Left ventricle myocardium inferior (tissue), 1 donor: Measurements from ENCODE around the gene KHDC4. TPM values are rescaled to one million over a fixed set of nuclear protein-coding genes. Genes with fewer than 3 reads are reported as not detected.

ENCODE experiments used
- DNase-seq: peaks from one replicate; pipeline ENCODE4 v3.0.0-alpha.2; 2020
- H3K27ac ChIP-seq: fragments of 200-600 bp; replicated peaks from 2 replicates; pipeline ENCODE4 v1.8.0; 2021
- H3K27me3 ChIP-seq: fragments of 200-600 bp; 2 replicates; pipeline ENCODE4 v1.8.0; 2021; ENCODE audit warnings: low read depth
- H3K36me3 ChIP-seq: fragments of 200-600 bp; 2 replicates; pipeline ENCODE4 v1.8.0; 2021
- H3K4me1 ChIP-seq: fragments of 200-600 bp; 2 replicates; pipeline ENCODE4 v1.8.0; 2021
- H3K4me3 ChIP-seq: fragments of 200-600 bp; 2 replicates; pipeline ENCODE4 v1.8.0; 2021; ENCODE audit warnings: mild to moderate bottlenecking, moderate library complexity
- H3K9me3 ChIP-seq: fragments of 200-600 bp; replicated peaks from 2 replicates; pipeline ENCODE4 v1.8.0; 2021
- CTCF ChIP-seq: fragments of 200-600 bp; IDR thresholded peaks from 2 replicates; pipeline ENCODE4 v1.8.0; 2021; ENCODE audit warnings: antibody characterized with exemption, mild to moderate bottlenecking, borderline replicate concordance
- intact Hi-C: fragments of 100-400 bp; cut with micrococcal nuclease; formaldehyde crosslinking; loops from one replicate; pipeline ENCODE4 v1.11.0; 2022
- total RNA-seq: library from RNA; stranded (reverse); fragmentation: NEBNext Ultra II Directional; extraction: Animal tissue kit (Norgen Biotek cat#: 25700); gene quantifications from one replicate; pipeline ENCODE4 v1.2.1, GENCODE V29; 2021
- donor health status: DM: no; HTN: yes; CAD: no; lungs with severe emphysema.

KHDC4 gene
- total RNA-seq, 1 donor from 2014 or later = 21.2 TPM

- no peaks in the 10 kb centered on the region for H3K36me3 ChIP-seq
- DNase-seq = no peak
- intact Hi-C loops = no loop called here
- H3K27ac ChIP-seq = peak overlapping the region; percentile 92
- no peaks in the 10 kb centered on the region for H3K9me3 ChIP-seq
- peak; percentile 81 for TF ChIP-seq CTCF
- H3K27me3 ChIP-seq = no peaks in the 10 kb centered on the region
- H3K4me3 ChIP-seq = no peak overlapping the region
- peaks cover 72% of the 10 kb centered on the region for H3K4me1 ChIP-seq
These were observed 4.0 kb upstream of the KHDC4 start for GRCh38 chr1:155938220-155938627.

- peak overlapping the region; percentile 93 for H3K27ac ChIP-seq
- H3K4me3 ChIP-seq = peak overlapping the region; percentile 94
- peaks cover 28% of the 10 kb centered on the region for H3K36me3 ChIP-seq
- H3K9me3 ChIP-seq = no peaks in the 10 kb centered on the region
- no peaks in the 10 kb centered on the region for H3K27me3 ChIP-seq
- TF ChIP-seq CTCF = no peak
- DNase-seq = no peak
- H3K4me1 ChIP-seq = peaks cover 72% of the 10 kb centered on the region
- intact Hi-C loops = no loop called here
These were observed 850 bp upstream of the KHDC4 start for GRCh38 chr1:155934936-155935590.

GRCh38 chr1:155933591-155934096, 569 bp downstream of the KHDC4 start:
- no peak for DNase-seq
- intact Hi-C loops = no loop called here
- Histone ChIP-seq H3K36me3 (peaks cover 42% of the 10 kb centered on the region), H3K27me3 (no peaks in the 10 kb centered on the region), H3K4me3 (peak overlapping the region; percentile 94), H3K9me3 (no peaks in the 10 kb centered on the region), H3K27ac (peak overlapping the region; percentile 93), H3K4me1 (peaks cover 68% of the 10 kb centered on the region)
- TF ChIP-seq CTCF = no peak

GRCh38 chr1:155932487-155932886, 1.7 kb downstream of the KHDC4 start:
- Histone ChIP-seq H3K27ac (no peak overlapping the region), H3K27me3 (no peaks in the 10 kb centered on the region), H3K4me1 (peaks cover 60% of the 10 kb centered on the region), H3K36me3 (peaks cover 54% of the 10 kb centered on the region), H3K9me3 (no peaks in the 10 kb centered on the region), H3K4me3 (peak overlapping the region; percentile 94)
- intact Hi-C loops = no loop called here
- DNase-seq = no peak
- TF ChIP-seq CTCF = no peak

- H3K4me3 ChIP-seq = peak overlapping the region; percentile 94
- no peak overlapping the region for H3K27ac ChIP-seq
- H3K4me1 ChIP-seq = peaks cover 60% of the 10 kb centered on the region
- no peaks in the 10 kb centered on the region for H3K27me3 ChIP-seq
- TF ChIP-seq CTCF = no peak
- H3K36me3 ChIP-seq = peaks cover 58% of the 10 kb centered on the region
- H3K9me3 ChIP-seq = no peaks in the 10 kb centered on the region
- no peak for DNase-seq
- intact Hi-C loops = no loop called here
These were observed 2.1 kb downstream of the KHDC4 start for GRCh38 chr1:155932081-155932480.
